H9 (cell line): ENCODE data around the gene ABLIM3. TPM values are rescaled to one million over a fixed set of nuclear protein-coding genes. Genes with fewer than 3 reads are reported as not detected.

Experiments used
- DNase-seq: peaks from one replicate; pipeline ENCODE4 v3.0.0-alpha.2; 2017
- H2AFZ ChIP-seq: one replicate; pipeline ENCODE4 v1.6.1; 2013; ENCODE audit warnings: mild to moderate bottlenecking, low read length, control low read depth, moderate library complexity
- H2AK5ac ChIP-seq: 2 replicates; pipeline ENCODE4 v1.6.1; 2013; ENCODE audit warnings: low read length, control low read depth, mixed read lengths; ENCODE audit not compliant: insufficient read length
- H2BK120ac ChIP-seq: one replicate; pipeline ENCODE4 v1.6.1; 2013; ENCODE audit warnings: low read depth, mild to moderate bottlenecking, low read length, control low read depth, inconsistent platforms; ENCODE audit not compliant: poor library complexity, severe bottlenecking
- H2BK12ac ChIP-seq: 2 replicates; pipeline ENCODE4 v1.6.1; 2013; ENCODE audit warnings: low read length, control low read depth, mixed read lengths, low read depth; ENCODE audit not compliant: insufficient read length
- H2BK15ac ChIP-seq: 2 replicates; pipeline ENCODE4 v1.6.1; 2013; ENCODE audit warnings: low read depth, low read length, control low read depth
- H2BK20ac ChIP-seq: one replicate; pipeline ENCODE4 v1.6.1; 2013; ENCODE audit warnings: low read depth, mild to moderate bottlenecking, low read length, control low read depth, inconsistent platforms; ENCODE audit not compliant: poor library complexity, severe bottlenecking
- H2BK5ac ChIP-seq: 2 replicates; pipeline ENCODE4 v1.6.1; 2013; ENCODE audit warnings: low read length, control low read depth, mixed read lengths; ENCODE audit not compliant: insufficient read length
- H3K14ac ChIP-seq: 2 replicates; pipeline ENCODE4 v1.6.1; 2013; ENCODE audit warnings: low read length, control low read depth; ENCODE audit not compliant: insufficient read depth
- H3K18ac ChIP-seq: 2 replicates; pipeline ENCODE4 v1.6.1; 2013; ENCODE audit warnings: low read depth, mild to moderate bottlenecking, mixed read lengths, low read length, control low read depth; ENCODE audit not compliant: insufficient read length
- H3K23ac ChIP-seq: 2 replicates; pipeline ENCODE4 v1.6.1; 2013; ENCODE audit warnings: low read length, control low read depth, mixed read lengths, low read depth; ENCODE audit not compliant: insufficient read length
- H3K23me2 ChIP-seq: 2 replicates; pipeline ENCODE4 v1.6.1; 2013; ENCODE audit warnings: low read depth, mild to moderate bottlenecking, mixed read lengths, low read length, control low read depth; ENCODE audit not compliant: insufficient read length, poor library complexity, severe bottlenecking
- H3K27ac ChIP-seq: 2 replicates; pipeline ENCODE4 v1.5.1; 2013; ENCODE audit warnings: low read length, control low read depth, mixed read lengths, low read depth; ENCODE audit not compliant: insufficient read length
- H3K27me3 ChIP-seq: 2 replicates; pipeline ENCODE4 v1.6.1; 2013; ENCODE audit warnings: low read length, control low read depth, inconsistent platforms; ENCODE audit not compliant: insufficient read depth
- H3K4ac ChIP-seq: 2 replicates; pipeline ENCODE4 v1.6.1; 2013; ENCODE audit warnings: low read depth, mild to moderate bottlenecking, control low read depth, inconsistent platforms, low read length, moderate library complexity
- H3K4me1 ChIP-seq: 2 replicates; pipeline ENCODE4 v1.6.1; 2013; ENCODE audit warnings: low read length, control low read depth, inconsistent platforms; ENCODE audit not compliant: insufficient read depth
- H3K4me2 ChIP-seq: 2 replicates; pipeline ENCODE4 v1.6.1; 2013; ENCODE audit warnings: low read length, control low read depth, mixed read lengths; ENCODE audit not compliant: insufficient read length, insufficient read depth
- H3K56ac ChIP-seq: 2 replicates; pipeline ENCODE4 v1.6.1; 2013; ENCODE audit warnings: low read depth, mild to moderate bottlenecking, mixed read lengths, low read length, control low read depth; ENCODE audit not compliant: insufficient read length
- H3K79me1 ChIP-seq: 2 replicates; pipeline ENCODE4 v1.6.1; 2013; ENCODE audit warnings: low read depth, mild to moderate bottlenecking, moderate library complexity, low read length, control low read depth, inconsistent platforms; ENCODE audit not compliant: insufficient read depth, poor library complexity, severe bottlenecking
- H3K79me2 ChIP-seq: 2 replicates; pipeline ENCODE4 v1.6.1; 2013; ENCODE audit warnings: low read length, control low read depth, inconsistent platforms; ENCODE audit not compliant: insufficient read depth
- H3K9ac ChIP-seq: 2 replicates; pipeline ENCODE4 v1.6.1; 2013; ENCODE audit warnings: low read length, control low read depth, mixed read lengths; ENCODE audit not compliant: insufficient read length; ENCODE audit errors: extremely low read depth
- H3K9me3 ChIP-seq: one replicate; pipeline ENCODE4 v1.6.1; 2013; ENCODE audit warnings: low read depth, low read length, inconsistent platforms; ENCODE audit not compliant: control insufficient read depth
- H3T11ph ChIP-seq: one replicate; pipeline ENCODE4 v1.6.1; 2013; ENCODE audit warnings: mild to moderate bottlenecking, low read length, control low read depth, inconsistent platforms
- H4K20me1 ChIP-seq: one replicate; pipeline ENCODE4 v1.6.1; 2013; ENCODE audit not compliant: control insufficient read depth, insufficient read length, insufficient read depth
- H4K5ac ChIP-seq: 2 replicates; pipeline ENCODE4 v1.6.1; 2013; ENCODE audit warnings: low read depth, mild to moderate bottlenecking, mixed read lengths, low read length, control low read depth; ENCODE audit not compliant: insufficient read length
- H4K8ac ChIP-seq: replicated peaks from 2 replicates; pipeline ENCODE4 v1.6.1; 2013; ENCODE audit warnings: low read length, control low read depth, mixed read lengths, low read depth; ENCODE audit not compliant: insufficient read length
- H4K91ac ChIP-seq: 2 replicates; pipeline ENCODE4 v1.6.1; 2013; ENCODE audit warnings: low read depth, mild to moderate bottlenecking, moderate library complexity, mixed read lengths, low read length, control low read depth; ENCODE audit not compliant: insufficient read length
- H3K27ac Mint-ChIP-seq, 3 experiments: 2 replicates in 2 of 3; 3 replicates in 1 of 3; pipeline ENCODE4 v1.8.0; 2020 to 2021; ENCODE audit warnings: mixed read lengths in 3 of 3, mild to moderate bottlenecking in 1 of 3, moderate library complexity in 1 of 3
- H3K27me3 Mint-ChIP-seq: 2 replicates; pipeline ENCODE4 v1.8.0; 2021; ENCODE audit warnings: low read depth, mild to moderate bottlenecking, moderate library complexity, mixed read lengths
- H3K36me3 Mint-ChIP-seq, 3 experiments: 2 replicates in 2 of 3; 3 replicates in 1 of 3; pipeline ENCODE4 v1.8.0; 2020 to 2021; ENCODE audit warnings: low read depth in 3 of 3, mixed read lengths in 3 of 3; ENCODE audit not compliant: insufficient read depth in 1 of 3
- H3K4me1 Mint-ChIP-seq, 2 experiments: 2 replicates each; pipeline ENCODE4 v1.8.0; 2020; ENCODE audit warnings: mixed read lengths in 2 of 2
- H3K4me3 Mint-ChIP-seq, 2 experiments: 2 replicates in 1 of 2; 3 replicates in 1 of 2; pipeline ENCODE4 v1.8.0; 2020 to 2021; ENCODE audit warnings: mild to moderate bottlenecking in 2 of 2, mixed read lengths in 2 of 2, moderate library complexity in 1 of 2
- H3K9me3 Mint-ChIP-seq, 2 experiments: 2 replicates in 1 of 2; 3 replicates in 1 of 2; pipeline ENCODE4 v1.8.0; 2020; ENCODE audit warnings: mild to moderate bottlenecking in 2 of 2, mixed read lengths in 2 of 2, moderate library complexity in 1 of 2
- WGBS: extraction: QIAGEN DNeasy Blood & Tissue Kit; methylation state at CpG from one replicate; pipeline ENCODE4 v1.1.7; 2013; ENCODE audit warnings: missing lambda C conversion rate, low lambda C conversion rate, mixed read lengths; ENCODE audit not compliant: insufficient read length; ENCODE audit errors: extremely low coverage; 5-methylcytosine and 5-hydroxymethylcytosine counted together
- total RNA-seq: library from RNA; stranded (reverse); gene quantifications from 2 replicates; pipeline ENCODE4 v1.2.1, GENCODE V29; 2021
- TF ChIP-seq, protein P1 (sequence below): fragments of 200-600 bp; sonication (generic); conservative IDR thresholded peaks from 3 replicates; pipeline ENCODE4 v1.8.0; 2021; ENCODE audit warnings: antibody characterized with exemption, mild to moderate bottlenecking

Gene ABLIM3
- total RNA-seq, 1 experiment from 2014 or later, result 0.20 TPM

DNA sequence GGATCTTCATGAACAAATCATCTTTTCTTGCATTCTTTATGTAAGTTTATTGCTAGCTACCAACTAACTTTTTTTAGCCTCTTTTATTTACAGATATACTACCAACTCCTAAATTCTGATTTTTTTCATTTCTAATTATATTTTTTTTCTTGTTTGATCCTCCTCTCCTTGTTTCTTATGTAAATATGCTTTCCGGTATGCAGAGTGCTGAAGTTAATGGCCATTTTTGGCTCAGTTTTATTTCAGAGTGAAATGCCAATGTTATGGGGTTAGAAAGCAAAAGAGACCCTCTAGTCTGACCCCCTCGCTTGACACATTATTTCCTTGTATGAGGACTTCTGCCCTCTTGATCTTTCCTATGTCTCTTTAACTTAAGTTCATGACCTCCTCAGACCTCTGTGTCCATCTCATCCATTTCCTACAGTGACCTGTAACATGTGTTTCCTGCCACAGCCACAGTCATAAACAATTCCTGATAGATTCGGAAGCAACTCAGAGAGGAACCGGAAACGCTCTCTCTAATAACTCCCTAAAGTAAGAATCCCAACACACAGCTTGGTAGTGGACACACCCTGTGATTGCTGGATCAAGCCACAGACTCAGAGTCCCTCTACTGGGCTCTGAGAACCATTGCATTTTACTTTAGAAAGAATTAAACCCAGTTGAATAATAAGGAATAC is 87.5 kb downstream of the ABLIM3 start:
- H3K4me1 ChIP-seq, result peaks cover 3% of the 10 kb centered on the region
- no peaks in the 10 kb centered on the region for H3K9me3 ChIP-seq
- H3K4me1 Mint-ChIP-seq, result peaks cover 4 to 6% of the 10 kb centered on the region in 2 experiments
- no peak overlapping the region for H3K18ac ChIP-seq
- DNase-seq, result peak; percentile 46
- no peak overlapping the region for H3K27ac ChIP-seq
- H3K4me3 Mint-ChIP-seq, result no peak overlapping the region
- H2BK15ac ChIP-seq, result no peak overlapping the region
- no peaks in the 10 kb centered on the region for H3K27me3 ChIP-seq
- H2AK5ac ChIP-seq, result no peak overlapping the region
- H3K9ac ChIP-seq, result no peak overlapping the region
- no peak overlapping the region for H2BK120ac ChIP-seq
- no peaks in the 10 kb centered on the region for H3K23me2 ChIP-seq
- no peaks in the 10 kb centered on the region for H3K79me2 ChIP-seq
- no peak overlapping the region for H3K14ac ChIP-seq
- H3K23ac ChIP-seq, result no peak overlapping the region
- H3K9me3 Mint-ChIP-seq, result no peaks in the 10 kb centered on the region
- H3K27ac Mint-ChIP-seq, result no peak overlapping the region
- H3K36me3 Mint-ChIP-seq, result no peaks in the 10 kb centered on the region
- no peak overlapping the region for H3K4me2 ChIP-seq
- WGBS, result no CpG with 5 or more reads among the region's 5 CpGs
- no peak overlapping the region for H3K56ac ChIP-seq
- H2AFZ ChIP-seq, result no peak overlapping the region
- no peaks in the 10 kb centered on the region for H3K79me1 ChIP-seq
- H2BK20ac ChIP-seq, result no peak overlapping the region
- H4K8ac ChIP-seq, result no peak overlapping the region
- H4K91ac ChIP-seq, result no peak overlapping the region
- no peak overlapping the region for H3K4ac ChIP-seq
- H4K20me1 ChIP-seq, result no peaks in the 10 kb centered on the region
- H2BK5ac ChIP-seq, result no peak overlapping the region
- no peak overlapping the region for H4K5ac ChIP-seq
- TF ChIP-seq, protein P1, sequence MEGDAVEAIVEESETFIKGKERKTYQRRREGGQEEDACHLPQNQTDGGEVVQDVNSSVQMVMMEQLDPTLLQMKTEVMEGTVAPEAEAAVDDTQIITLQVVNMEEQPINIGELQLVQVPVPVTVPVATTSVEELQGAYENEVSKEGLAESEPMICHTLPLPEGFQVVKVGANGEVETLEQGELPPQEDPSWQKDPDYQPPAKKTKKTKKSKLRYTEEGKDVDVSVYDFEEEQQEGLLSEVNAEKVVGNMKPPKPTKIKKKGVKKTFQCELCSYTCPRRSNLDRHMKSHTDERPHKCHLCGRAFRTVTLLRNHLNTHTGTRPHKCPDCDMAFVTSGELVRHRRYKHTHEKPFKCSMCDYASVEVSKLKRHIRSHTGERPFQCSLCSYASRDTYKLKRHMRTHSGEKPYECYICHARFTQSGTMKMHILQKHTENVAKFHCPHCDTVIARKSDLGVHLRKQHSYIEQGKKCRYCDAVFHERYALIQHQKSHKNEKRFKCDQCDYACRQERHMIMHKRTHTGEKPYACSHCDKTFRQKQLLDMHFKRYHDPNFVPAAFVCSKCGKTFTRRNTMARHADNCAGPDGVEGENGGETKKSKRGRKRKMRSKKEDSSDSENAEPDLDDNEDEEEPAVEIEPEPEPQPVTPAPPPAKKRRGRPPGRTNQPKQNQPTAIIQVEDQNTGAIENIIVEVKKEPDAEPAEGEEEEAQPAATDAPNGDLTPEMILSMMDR, result peak; percentile 76
- no peak overlapping the region for H3T11ph ChIP-seq
- peaks cover 2% of the 10 kb centered on the region for H3K27me3 Mint-ChIP-seq
- H2BK12ac ChIP-seq, result no peak overlapping the region
